Retina (tissue), 1 donor: ENCODE data around the gene PLEKHA6.
"Not testable (repeated sequence)": the region's sequence is repeated elsewhere in the genome, so short reads cannot be mapped to it uniquely, and the experiment has no call there.

ENCODE experiments used
- DNase-seq: peaks from one replicate; pipeline ENCODE4 v3.0.0-alpha.2; 2016

PLEKHA6 gene

GRCh38 chr1:204258213-204259115, 101.3 kb downstream of the PLEKHA6 start:
- peak; percentile 65 for DNase-seq

- no peak for DNase-seq
These were observed 102.3 kb downstream of the PLEKHA6 start for GRCh38 chr1:204257446-204257845.

GRCh38 chr1:204256531-204256930, 103.2 kb downstream of the PLEKHA6 start:
- DNase-seq: no peak

GRCh38 chr1:204255966-204256365, 103.8 kb downstream of the PLEKHA6 start:
- no peak for DNase-seq

GRCh38 chr1:204255225-204255624, 104.5 kb downstream of the PLEKHA6 start:
- DNase-seq: no peak

- DNase-seq: peak; percentile 28
These were observed 105.6 kb downstream of the PLEKHA6 start for GRCh38 chr1:204254031-204254661.

- DNase-seq: no peak
These were observed 107.6 kb downstream of the PLEKHA6 start for GRCh38 chr1:204251926-204252689.

- no peak for DNase-seq
These were observed 108.4 kb downstream of the PLEKHA6 start for GRCh38 chr1:204251286-204251685.

- no peak for DNase-seq
These were observed 109.2 kb downstream of the PLEKHA6 start for GRCh38 chr1:204250428-204251030.

GRCh38 chr1:204249736-204250427, 109.8 kb downstream of the PLEKHA6 start:
- DNase-seq: no peak

- no peak for DNase-seq
These were observed 110.8 kb downstream of the PLEKHA6 start for GRCh38 chr1:204248954-204249353.

GRCh38 chr1:204246876-204247275, 112.9 kb downstream of the PLEKHA6 start:
- DNase-seq: no peak

GRCh38 chr1:204242920-204243319, 116.8 kb downstream of the PLEKHA6 start:
- no peak for DNase-seq

GRCh38 chr1:204241914-204242313, 117.8 kb downstream of the PLEKHA6 start:
- no peak for DNase-seq

GRCh38 chr1:204241050-204241449, 118.7 kb downstream of the PLEKHA6 start:
- no peak for DNase-seq

- DNase-seq: no peak
These were observed 119.5 kb downstream of the PLEKHA6 start for GRCh38 chr1:204240233-204240632.

- DNase-seq: not testable (repeated sequence)
These were observed 120.3 kb downstream of the PLEKHA6 start for GRCh38 chr1:204239401-204239800.

- not testable (repeated sequence) for DNase-seq
These were observed 121.2 kb downstream of the PLEKHA6 start for GRCh38 chr1:204238520-204238919.

- DNase-seq: not testable (repeated sequence)
These were observed 122.2 kb downstream of the PLEKHA6 start for GRCh38 chr1:204237515-204237914.

- no peak for DNase-seq
These were observed 127.2 kb downstream of the PLEKHA6 start for GRCh38 chr1:204232526-204232925.

GRCh38 chr1:204230211-204230610, 129.5 kb downstream of the PLEKHA6 start:
- no peak for DNase-seq

GRCh38 chr1:204228896-204229295, 130.8 kb downstream of the PLEKHA6 start:
- DNase-seq: no peak
